Effector memory CD4-positive, alpha-beta T cell (primary cell): ENCODE results near the gene ERC2.

Source experiments
- DNase-seq, 3 donors: peaks; one replicate each; pipeline ENCODE4 v3.0.0-alpha.2; 2020
- H3K27ac ChIP-seq: 2 replicates; pipeline ENCODE4 v1.7.0; 2013; ENCODE audit warnings: mild to moderate bottlenecking, low read length, moderate library complexity; ENCODE audit not compliant: insufficient read depth, poor library complexity, severe bottlenecking
- H3K27me3 ChIP-seq: replicated peaks from 2 replicates; pipeline ENCODE4 v1.7.0; 2013; ENCODE audit warnings: mild to moderate bottlenecking, low read length; ENCODE audit not compliant: insufficient read depth, control insufficient read depth, poor library complexity, severe bottlenecking
- H3K36me3 ChIP-seq: 2 replicates; pipeline ENCODE4 v1.7.0; 2013; ENCODE audit warnings: mild to moderate bottlenecking, low read length, moderate library complexity; ENCODE audit not compliant: control insufficient read depth, insufficient read depth
- H3K4me1 ChIP-seq: 2 replicates; pipeline ENCODE4 v1.7.0; 2013; ENCODE audit warnings: low read length, mild to moderate bottlenecking; ENCODE audit not compliant: control insufficient read depth, insufficient read depth, poor library complexity, severe bottlenecking
- H3K4me3 ChIP-seq: 2 replicates; pipeline ENCODE4 v1.7.0; 2013; ENCODE audit warnings: low read length, low read depth, mild to moderate bottlenecking; ENCODE audit not compliant: insufficient read depth, poor library complexity, severe bottlenecking
- H3K9me3 ChIP-seq: 2 replicates; pipeline ENCODE4 v1.7.0; 2013; ENCODE audit warnings: mild to moderate bottlenecking, low read length, moderate library complexity; ENCODE audit not compliant: control insufficient read depth

ERC2 gene

DNA sequence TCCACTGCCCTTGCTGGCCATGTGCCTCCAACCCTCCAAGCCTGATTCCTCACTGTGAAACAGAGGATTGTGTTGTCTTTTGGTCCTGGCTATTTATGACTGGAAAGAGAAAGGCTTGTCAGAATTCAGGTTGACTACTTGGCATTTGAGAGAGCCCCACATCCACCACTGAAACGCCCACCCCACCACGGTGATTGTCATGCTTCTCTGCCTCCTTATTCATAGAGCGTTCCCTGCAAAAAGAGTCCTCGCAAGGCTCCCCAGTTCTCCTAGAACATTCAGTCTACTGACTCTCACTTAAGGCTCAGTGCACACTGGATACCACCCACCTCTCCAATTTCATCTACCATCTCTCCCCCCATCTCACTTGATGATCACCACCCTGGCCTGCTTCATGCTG is 818.3 kb downstream of the ERC2 start:
- DNase-seq: no peak
- no peaks in the 10 kb centered on the region for H3K4me1 ChIP-seq
- no peak overlapping the region for H3K27ac ChIP-seq
- H3K27me3 ChIP-seq: no peaks in the 10 kb centered on the region
- H3K9me3 ChIP-seq: no peaks in the 10 kb centered on the region
- H3K4me3 ChIP-seq: no peak overlapping the region
- H3K36me3 ChIP-seq: no peaks in the 10 kb centered on the region

DNA sequence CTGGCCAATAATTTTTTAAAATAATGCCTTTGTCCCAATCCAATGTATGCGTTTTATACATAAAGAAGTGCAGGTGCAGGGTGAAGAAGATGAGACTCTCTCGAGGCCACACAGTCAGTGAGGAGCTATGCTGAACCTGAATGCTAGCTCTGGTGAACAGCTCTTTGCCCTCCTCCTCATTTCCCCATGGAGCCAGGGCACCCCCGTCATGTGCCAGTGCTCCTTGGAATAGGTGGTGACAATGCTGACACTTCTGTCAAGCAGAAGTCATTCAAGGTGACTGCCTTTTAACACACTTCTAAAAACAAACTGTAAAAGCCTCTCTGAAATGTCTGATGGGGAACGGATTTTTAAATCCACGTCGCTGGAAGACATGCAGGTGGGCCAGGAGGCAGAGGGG is 818.7 kb downstream of the ERC2 start:
- H3K4me1 ChIP-seq: no peaks in the 10 kb centered on the region
- no peaks in the 10 kb centered on the region for H3K36me3 ChIP-seq
- DNase-seq: no peak
- no peaks in the 10 kb centered on the region for H3K27me3 ChIP-seq
- no peaks in the 10 kb centered on the region for H3K9me3 ChIP-seq
- H3K27ac ChIP-seq: no peak overlapping the region
- no peak overlapping the region for H3K4me3 ChIP-seq

DNA sequence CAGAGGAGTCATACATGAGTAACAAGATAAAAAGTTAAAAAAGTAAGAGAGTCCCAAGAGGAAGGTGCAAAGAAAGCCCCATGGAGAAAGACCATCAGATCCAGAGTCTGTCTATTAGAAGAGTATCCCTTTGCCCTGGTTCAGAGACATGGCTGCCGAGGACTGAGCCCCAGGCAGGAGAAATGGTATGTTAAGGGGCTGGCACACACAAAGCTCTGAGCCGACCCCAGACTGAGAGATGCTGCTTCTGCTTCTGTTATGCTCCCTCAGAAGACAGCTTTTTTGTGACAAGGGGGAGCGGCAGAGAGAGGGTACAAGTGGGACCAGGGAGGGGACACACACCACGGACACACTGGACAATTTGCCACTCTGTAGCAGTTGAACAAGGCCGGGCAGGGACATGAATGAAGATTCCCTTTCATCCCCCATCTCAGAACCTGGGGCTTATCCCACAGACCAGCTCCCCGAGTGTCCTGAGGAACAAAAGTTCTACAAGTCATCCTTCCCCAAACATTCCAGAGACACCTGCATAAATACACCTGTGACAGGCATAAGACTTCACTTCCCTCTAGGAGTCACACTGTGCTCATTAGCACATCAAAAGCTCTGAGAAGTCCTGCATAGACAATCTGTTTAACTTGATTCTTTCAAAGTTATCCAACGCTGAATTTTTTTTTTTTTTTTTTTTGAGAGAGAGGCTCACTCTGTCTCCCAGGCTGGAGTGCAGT is 819.5 kb downstream of the ERC2 start:
- H3K4me1 ChIP-seq: no peaks in the 10 kb centered on the region
- no peaks in the 10 kb centered on the region for H3K9me3 ChIP-seq
- DNase-seq: no peak
- H3K36me3 ChIP-seq: no peaks in the 10 kb centered on the region
- H3K4me3 ChIP-seq: no peak overlapping the region
- no peaks in the 10 kb centered on the region for H3K27me3 ChIP-seq
- no peak overlapping the region for H3K27ac ChIP-seq

DNA sequence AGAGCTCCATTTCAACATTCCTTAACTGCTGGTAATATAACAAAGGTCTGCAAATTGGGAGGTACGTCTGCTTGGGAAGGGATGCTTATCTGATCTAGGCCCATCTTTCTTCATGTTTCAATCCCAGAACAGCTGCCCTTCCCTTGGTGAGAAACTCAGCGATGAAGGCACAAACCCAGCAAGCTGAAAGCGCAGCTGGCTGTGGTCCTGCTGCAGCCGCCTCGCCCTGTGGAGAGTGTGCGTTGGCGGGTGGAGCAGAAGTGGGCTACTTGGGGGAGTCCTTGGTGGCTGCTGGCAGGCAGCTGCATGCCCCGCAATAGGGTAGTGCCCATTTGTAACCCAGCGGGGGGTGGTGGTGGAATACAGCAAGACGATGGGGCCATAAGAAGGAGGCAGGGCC is 820.6 kb downstream of the ERC2 start:
- no peaks in the 10 kb centered on the region for H3K27me3 ChIP-seq
- H3K27ac ChIP-seq: no peak overlapping the region
- no peak for DNase-seq
- H3K9me3 ChIP-seq: no peaks in the 10 kb centered on the region
- H3K36me3 ChIP-seq: no peaks in the 10 kb centered on the region
- H3K4me1 ChIP-seq: no peaks in the 10 kb centered on the region
- H3K4me3 ChIP-seq: no peak overlapping the region

DNA sequence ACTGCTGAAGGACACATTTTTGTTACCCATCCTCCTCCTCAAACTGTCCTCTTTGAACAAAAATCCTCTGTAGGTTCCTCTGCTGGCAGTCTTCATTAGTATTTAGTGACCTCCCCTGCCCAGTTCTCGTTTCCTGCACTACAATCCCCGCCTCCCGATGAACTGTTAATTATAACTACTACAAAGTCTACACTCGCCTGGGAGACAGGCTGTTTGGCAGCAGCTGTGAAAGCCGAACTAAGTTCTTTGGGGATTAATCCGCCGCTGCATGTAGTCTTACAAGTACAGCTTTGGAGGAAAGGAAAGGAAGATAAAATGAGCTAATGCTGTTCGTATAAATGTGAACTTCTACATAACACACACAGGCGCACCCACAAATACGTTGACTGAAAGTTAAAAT is 821.2 kb downstream of the ERC2 start:
- no peaks in the 10 kb centered on the region for H3K27me3 ChIP-seq

DNA sequence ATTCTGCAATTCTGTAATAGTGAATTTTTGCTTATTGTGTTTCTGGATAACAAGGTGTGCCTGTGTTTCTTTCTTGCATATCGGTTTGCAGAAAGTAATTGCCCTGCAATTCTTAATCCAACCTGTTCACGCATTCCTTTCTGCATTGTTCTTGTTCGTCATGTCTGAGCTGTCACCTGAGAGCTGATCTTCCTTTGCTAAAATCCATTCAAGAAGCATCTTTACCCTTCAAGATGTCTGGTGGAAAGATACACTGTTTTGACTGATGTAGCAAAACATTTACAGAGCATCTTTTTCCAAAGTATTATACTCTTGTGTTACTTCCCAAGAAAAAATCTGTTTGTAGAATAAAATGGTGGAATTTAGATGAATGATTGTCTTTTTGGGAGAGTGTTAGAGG is 822.1 kb downstream of the ERC2 start:
- no peak overlapping the region for H3K4me3 ChIP-seq
- no peaks in the 10 kb centered on the region for H3K36me3 ChIP-seq
- DNase-seq: no peak
- H3K27me3 ChIP-seq: no peaks in the 10 kb centered on the region
- H3K4me1 ChIP-seq: no peaks in the 10 kb centered on the region
- no peak overlapping the region for H3K27ac ChIP-seq
- no peaks in the 10 kb centered on the region for H3K9me3 ChIP-seq

More for the DNA sequence above, 821.2 kb downstream of the ERC2 start:
- Histone ChIP-seq H3K4me1 (no peaks in the 10 kb centered on the region), H3K9me3 (no peaks in the 10 kb centered on the region), H3K27ac (no peak overlapping the region), H3K36me3 (no peaks in the 10 kb centered on the region), H3K4me3 (no peak overlapping the region)
- no peak for DNase-seq

DNA sequence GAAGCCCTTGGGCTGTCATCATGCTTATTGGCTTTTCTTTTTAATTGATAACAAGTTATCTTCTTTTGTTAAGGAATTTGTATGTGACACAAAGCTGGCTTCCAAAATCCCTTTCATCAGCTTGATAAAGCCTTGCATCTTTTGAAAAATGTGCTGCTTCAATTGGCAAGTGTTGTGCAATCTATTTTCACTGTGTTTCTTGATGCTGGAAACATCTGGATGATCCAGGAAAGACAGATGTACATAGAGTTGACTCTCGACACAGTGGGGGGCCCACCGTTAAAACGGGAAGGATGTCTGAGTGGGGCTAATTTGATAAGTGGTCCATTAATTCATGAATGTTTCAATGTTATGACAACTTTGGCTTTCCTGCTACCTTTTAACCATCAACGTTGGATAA is 822.8 kb downstream of the ERC2 start:
- Histone ChIP-seq H3K4me1 (no peaks in the 10 kb centered on the region), H3K9me3 (no peaks in the 10 kb centered on the region), H3K36me3 (no peaks in the 10 kb centered on the region), H3K27me3 (no peaks in the 10 kb centered on the region), H3K27ac (no peak overlapping the region), H3K4me3 (no peak overlapping the region)
- no peak for DNase-seq

DNA sequence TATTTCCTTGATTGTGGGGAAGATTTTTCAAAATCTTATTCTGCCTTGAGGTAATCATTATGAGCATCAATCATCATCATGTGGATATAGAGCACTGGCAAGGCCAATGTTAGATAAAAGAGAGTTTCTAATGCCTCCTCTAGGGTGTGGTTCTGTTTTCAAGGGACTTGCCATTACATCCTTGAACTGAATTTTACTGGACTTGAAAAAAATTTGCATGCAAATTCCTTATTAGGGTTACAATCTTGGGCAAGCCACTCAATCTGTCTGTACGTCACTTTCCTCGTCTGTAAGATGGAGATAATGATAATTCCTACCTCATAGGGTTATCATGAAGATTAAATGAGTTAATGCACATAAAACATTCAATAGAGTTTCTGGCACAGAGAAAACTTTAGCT is 825.0 kb downstream of the ERC2 start:
- no peak overlapping the region for H3K4me3 ChIP-seq
- no peaks in the 10 kb centered on the region for H3K9me3 ChIP-seq
- H3K27ac ChIP-seq: no peak overlapping the region
- no peaks in the 10 kb centered on the region for H3K4me1 ChIP-seq
- no peaks in the 10 kb centered on the region for H3K36me3 ChIP-seq
- no peaks in the 10 kb centered on the region for H3K27me3 ChIP-seq
- no peak for DNase-seq

DNA sequence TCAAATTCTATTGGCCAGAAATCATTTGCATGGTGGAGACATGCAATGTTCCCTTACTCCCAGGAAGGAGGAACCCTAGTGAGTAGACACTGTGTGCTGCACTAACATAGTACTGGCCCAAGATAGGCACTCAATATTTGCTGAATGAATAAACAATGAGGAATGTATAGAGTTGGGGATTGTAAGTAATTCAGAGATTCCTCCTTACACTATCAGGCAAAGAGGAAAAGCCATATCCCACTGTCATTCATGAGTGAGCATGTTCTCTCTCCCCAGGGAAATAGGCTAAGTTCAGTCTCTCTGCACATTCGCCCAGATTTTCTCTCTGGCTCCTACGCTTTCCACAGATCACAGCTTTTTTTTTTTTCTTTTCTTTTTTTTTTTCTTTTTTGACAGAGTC is 826.3 kb downstream of the ERC2 start:
- Histone ChIP-seq H3K4me3 (no peak overlapping the region), H3K27me3 (no peaks in the 10 kb centered on the region), H3K27ac (no peak overlapping the region), H3K9me3 (no peaks in the 10 kb centered on the region), H3K4me1 (no peaks in the 10 kb centered on the region), H3K36me3 (no peaks in the 10 kb centered on the region)
- no peak for DNase-seq

DNA sequence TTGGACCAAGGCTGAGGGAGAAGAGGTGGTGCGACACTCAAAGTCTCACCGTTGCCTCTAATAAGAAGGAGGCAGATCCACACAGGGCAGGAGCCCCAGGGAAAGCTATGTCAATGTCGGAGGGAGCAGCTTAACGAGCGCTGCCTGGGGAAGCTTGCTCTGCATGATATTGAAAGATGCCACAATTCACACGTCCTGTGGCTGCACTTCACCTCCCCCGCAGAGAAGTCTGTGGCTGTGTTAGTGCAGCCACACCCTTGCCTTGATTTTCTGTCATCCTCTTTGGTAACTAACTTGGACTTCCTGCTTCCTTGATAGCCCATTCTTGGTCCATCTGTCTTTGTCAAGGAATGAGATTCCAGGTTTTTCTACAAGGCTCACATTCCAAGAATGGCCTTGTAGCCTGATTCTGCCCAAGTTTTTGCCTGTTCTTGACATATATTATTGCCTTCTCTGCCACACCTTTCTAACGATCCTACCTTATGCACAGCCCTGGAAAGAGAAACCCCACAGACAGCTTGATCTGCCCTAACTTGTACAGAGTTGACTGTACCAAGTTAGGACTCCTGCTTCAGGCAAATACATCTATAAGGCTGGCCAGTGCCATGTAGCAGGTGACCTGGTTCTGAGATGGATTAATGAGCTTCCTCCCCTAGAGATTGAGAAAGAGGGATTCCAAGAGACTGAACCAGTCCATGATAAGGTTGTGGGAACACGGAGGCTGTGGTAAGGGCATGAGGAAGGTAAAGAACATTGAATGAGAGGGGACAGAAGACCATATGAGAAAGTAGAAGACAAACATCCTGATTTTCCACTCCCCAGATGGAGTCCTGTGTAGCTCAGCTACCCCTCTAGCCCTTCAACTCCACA is 828.1 kb downstream of the ERC2 start:
- no peak for DNase-seq

More for the DNA sequence above, 828.1 kb downstream of the ERC2 start:
- Histone ChIP-seq H3K9me3 (no peaks in the 10 kb centered on the region), H3K4me3 (no peak overlapping the region), H3K27ac (no peak overlapping the region), H3K4me1 (no peaks in the 10 kb centered on the region), H3K27me3 (no peaks in the 10 kb centered on the region), H3K36me3 (no peaks in the 10 kb centered on the region)
